ENCODE data around the gene GPR84. TPM values are rescaled to one million over a fixed set of nuclear protein-coding genes. Genes with fewer than 3 reads are reported as not detected.

GPR84 gene
- 2.3 and 2.4 TPM in 2 replicates for total RNA-seq

GRCh38 chr12:54364413-54364812, at the start of gene GPR84:
Gene GPR84, minus strand, starts transcription at chr12:54364486. Its CDS starts 635 bp downstream, at chr12:54363851.
- Mint-ChIP-seq H3K36me3 (ENCODE audit: low read depth) (no peaks in the 10 kb centered on the region), H3K9me3 (no peaks in the 10 kb centered on the region), H3K4me3 (peak within 1 kb of the TSS; percentile 39), H3K27me3 (ENCODE audit: insufficient read depth) (peaks cover 14% of the 10 kb centered on the region), H3K4me1 (ENCODE audit: low read depth) (peaks cover 51% of the 10 kb centered on the region), H3K27ac (peak within 1 kb of the TSS; percentile 30)
- DNase-seq (ENCODE audit: low spot score): peak; percentile 46
- intact Hi-C loops (cut with micrococcal nuclease): loop anchor here (1.0 kb wide), 2 partner anchors 85 to 144 kb away; no protein-coding TSS in a partner anchor

DNA sequence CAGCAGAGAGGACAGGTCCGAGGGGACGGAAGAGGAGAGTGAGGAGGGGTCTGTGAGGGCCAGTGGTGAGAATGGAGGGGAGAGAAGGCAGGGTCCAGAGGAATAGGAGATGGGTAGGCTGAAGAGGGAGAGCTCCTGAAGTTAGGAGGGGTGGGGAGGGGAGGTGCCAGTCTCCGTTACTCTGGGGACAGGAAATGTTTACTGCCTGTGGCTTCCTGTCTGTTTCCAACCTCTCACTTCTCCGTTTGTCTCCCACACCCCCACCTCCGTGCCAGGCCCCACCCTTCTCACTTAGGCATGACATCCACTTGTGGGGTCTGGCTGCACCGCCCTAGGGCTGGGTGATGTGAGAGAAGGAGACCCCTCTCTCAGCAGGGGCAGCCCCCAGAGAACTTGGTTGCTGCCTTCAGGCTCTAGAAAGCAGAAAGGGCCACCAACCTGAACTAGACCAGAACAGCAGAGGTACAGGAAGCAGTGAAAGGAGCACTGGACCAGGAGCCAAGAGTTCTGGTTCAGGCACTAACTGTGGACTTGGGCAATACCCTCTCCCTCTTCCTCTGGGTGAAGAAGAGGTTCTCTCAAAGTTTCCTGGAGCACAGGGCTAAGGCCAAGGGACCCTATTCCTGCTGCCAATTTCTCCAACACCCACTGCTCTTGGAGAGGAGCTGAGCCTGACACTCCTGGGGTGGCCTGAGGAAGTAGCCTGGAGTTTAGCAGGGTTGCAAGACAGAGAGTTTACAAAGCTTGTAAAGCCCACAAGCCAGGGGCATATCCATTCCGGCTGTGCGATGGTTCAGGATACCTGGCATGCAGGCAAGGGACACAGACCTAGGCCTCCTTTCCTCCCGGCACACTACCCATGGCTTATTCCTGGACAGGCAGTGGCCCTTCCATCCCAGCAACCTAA, 49.3 kb upstream of the GPR84 start:
- no peaks in the 10 kb centered on the region for H3K9me3 Mint-ChIP-seq
- H3K27me3 Mint-ChIP-seq (ENCODE audit: insufficient read depth): no peaks in the 10 kb centered on the region
- DNase-seq (ENCODE audit: low spot score): peak; percentile 75
- intact Hi-C loops (cut with micrococcal nuclease): loop anchor here (1.0 to 10.0 kb wide), 4 partner anchors 8 to 571 kb away; partner anchors contain the start of gene TESPA1
- H3K4me1 Mint-ChIP-seq (ENCODE audit: low read depth): peaks cover 65% of the 10 kb centered on the region
- peak overlapping the region; percentile 87 for H3K27ac Mint-ChIP-seq
- H3K4me3 Mint-ChIP-seq: peak overlapping the region; percentile 79
- peaks cover 8% of the 10 kb centered on the region for H3K36me3 Mint-ChIP-seq (ENCODE audit: low read depth)

GRCh38 chr12:54412786-54413185, 48.5 kb upstream of the GPR84 start:
- Mint-ChIP-seq H3K9me3 (no peaks in the 10 kb centered on the region), H3K4me1 (ENCODE audit: low read depth) (peaks cover 62% of the 10 kb centered on the region), H3K27ac (peak overlapping the region; percentile 87), H3K4me3 (peak overlapping the region; percentile 79), H3K27me3 (ENCODE audit: insufficient read depth) (no peaks in the 10 kb centered on the region), H3K36me3 (ENCODE audit: low read depth) (peaks cover 14% of the 10 kb centered on the region)
- DNase-seq (ENCODE audit: low spot score): no peak
- intact Hi-C loops (cut with micrococcal nuclease): loop anchor here (1.0 to 10.0 kb wide), 4 partner anchors 9 to 572 kb away; partner anchors contain the start of gene TESPA1

DNA sequence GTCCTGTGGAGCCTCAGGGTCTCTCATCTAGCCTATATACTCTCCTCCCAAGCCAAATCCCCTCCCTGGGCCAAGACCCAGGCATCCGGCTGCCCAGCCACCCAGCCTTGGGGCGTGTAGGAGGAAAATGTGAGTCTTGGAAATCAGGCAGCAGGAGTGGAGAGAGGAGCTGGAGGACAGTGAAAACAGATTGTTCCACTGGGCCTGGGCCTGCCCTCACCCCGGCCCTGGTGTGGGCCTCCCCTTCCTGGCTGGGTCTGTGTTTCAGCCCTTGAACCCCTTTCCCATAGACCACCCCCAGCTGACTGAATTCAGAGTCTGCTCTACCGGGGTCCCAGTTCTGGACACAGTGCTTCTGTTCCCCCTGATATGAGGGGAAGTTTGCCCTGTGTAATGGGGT, 48.1 kb upstream of the GPR84 start:
- peaks cover 58% of the 10 kb centered on the region for H3K4me1 Mint-ChIP-seq (ENCODE audit: low read depth)
- no peak for DNase-seq (ENCODE audit: low spot score)
- H3K27me3 Mint-ChIP-seq (ENCODE audit: insufficient read depth): no peaks in the 10 kb centered on the region
- peak overlapping the region; percentile 79 for H3K4me3 Mint-ChIP-seq
- intact Hi-C loops (cut with micrococcal nuclease): loop anchor here (2.0 to 10.0 kb wide), 2 partner anchors 54 to 572 kb away; partner anchors contain the start of gene TESPA1
- H3K9me3 Mint-ChIP-seq: no peaks in the 10 kb centered on the region
- peak overlapping the region; percentile 87 for H3K27ac Mint-ChIP-seq
- peaks cover 17% of the 10 kb centered on the region for H3K36me3 Mint-ChIP-seq (ENCODE audit: low read depth)

DNA sequence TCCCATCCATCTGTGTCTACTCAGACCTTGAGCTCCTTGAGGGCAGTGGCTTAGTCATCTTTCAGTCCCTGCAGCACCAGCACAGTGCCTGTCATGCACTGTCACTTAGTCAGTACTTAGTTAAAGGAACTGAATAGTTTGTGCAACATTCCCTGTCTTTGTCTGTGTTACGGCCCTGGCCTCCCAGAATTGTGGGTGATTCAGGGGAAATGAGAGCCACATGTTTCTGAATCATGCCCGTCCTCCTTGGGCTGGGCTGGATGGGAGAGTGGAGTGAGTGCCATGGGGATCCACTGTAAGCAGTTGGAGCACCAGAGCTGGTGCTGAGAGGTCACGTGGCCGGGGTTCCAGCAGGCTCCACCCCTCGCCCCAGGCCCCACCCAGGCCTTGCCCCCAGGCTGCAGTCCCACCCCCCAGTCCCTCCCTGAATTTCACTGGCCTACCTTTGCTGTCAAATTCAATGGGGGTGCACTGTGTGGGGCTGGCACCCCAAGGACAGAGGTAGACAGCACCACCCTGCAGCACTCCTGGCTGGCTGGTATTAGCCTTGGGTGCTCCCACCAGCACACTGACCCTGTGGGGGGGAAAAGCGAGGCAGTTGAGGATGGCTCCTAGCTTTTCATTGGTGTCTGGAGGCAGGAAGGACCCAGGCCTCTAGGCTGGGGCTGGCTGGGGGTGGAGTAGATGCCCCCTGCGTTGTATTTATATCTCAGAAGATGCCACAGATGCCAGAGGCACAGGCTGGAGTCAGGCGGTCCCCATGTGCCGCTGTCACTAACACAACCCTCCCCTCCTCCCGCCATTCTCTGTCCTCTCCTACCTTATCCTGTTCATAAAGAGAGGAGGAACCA, 47.3 kb upstream of the GPR84 start:
- intact Hi-C loops (cut with micrococcal nuclease): loop anchor here (2.0 to 10.0 kb wide), 2 partner anchors 53 to 573 kb away; partner anchors contain the start of gene TESPA1
- peak; percentile 44 for DNase-seq (ENCODE audit: low spot score)
- Mint-ChIP-seq H3K4me1 (ENCODE audit: low read depth) (peaks cover 51% of the 10 kb centered on the region), H3K27ac (peak overlapping the region; percentile 87), H3K27me3 (ENCODE audit: insufficient read depth) (no peaks in the 10 kb centered on the region), H3K9me3 (no peaks in the 10 kb centered on the region), H3K4me3 (peak overlapping the region; percentile 50), H3K36me3 (ENCODE audit: low read depth) (peaks cover 24% of the 10 kb centered on the region)

DNA sequence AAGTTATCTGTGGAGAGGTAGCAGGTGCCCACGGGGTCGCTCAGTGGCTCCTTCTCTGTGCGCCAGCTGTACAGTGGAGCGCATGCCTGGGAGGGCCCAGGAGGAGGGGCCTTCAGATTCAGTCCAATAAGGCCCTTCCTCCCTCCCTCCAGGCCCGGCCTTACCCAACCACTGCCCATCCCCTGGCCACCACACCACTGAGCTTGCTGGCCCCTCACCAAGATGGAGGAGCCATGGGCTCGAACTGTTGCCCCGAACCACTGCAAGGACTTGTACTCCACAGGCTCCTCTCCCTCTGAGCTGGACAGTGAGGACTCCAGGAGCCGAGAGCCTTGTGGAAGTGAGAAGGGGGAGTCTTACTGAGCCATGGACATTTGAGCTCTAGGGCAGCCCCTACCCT, 45.0 kb upstream of the GPR84 start:
- H3K4me1 Mint-ChIP-seq (ENCODE audit: low read depth): peaks cover 40% of the 10 kb centered on the region
- H3K27ac Mint-ChIP-seq: no peak overlapping the region
- H3K9me3 Mint-ChIP-seq: no peaks in the 10 kb centered on the region
- intact Hi-C loops (cut with micrococcal nuclease): no loop called here
- H3K36me3 Mint-ChIP-seq (ENCODE audit: low read depth): peaks cover 40% of the 10 kb centered on the region
- no peaks in the 10 kb centered on the region for H3K27me3 Mint-ChIP-seq (ENCODE audit: insufficient read depth)
- H3K4me3 Mint-ChIP-seq: no peak overlapping the region
- DNase-seq (ENCODE audit: low spot score): no peak

DNA sequence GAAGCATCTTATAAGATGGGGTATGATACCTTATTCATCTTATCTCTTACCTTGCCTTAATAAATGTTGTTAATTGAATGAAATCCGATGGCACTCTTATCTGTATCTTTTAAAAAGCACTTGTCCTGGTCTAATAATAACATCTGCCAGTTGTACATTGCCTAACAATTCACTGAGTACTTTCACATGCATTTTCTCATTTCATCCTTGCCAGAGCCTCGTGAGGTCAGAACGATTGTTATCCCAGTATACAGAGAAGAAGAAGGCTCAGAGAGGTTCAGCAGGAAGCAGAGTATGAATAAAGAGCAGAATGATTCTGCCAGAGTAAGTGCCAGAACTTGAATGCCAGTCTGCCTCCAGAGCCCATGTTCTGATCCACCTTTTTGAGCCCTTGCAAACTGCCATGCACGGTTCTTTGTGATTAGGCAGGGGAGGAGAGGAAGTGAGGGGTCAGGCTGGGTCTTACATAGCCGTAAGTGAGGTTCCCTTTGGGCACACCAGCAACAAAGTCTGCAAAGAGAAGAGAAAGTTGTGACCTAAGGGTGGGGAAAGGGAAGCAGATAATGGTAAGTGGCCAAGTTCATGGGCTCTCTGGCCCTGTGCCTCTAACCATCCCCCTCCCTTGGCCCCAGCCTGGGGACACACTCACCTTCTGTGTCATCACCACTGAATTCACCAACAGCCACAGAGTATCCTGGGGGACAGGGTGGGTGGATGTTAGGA, 43.1 kb upstream of the GPR84 start:
- Mint-ChIP-seq H3K27me3 (ENCODE audit: insufficient read depth) (no peaks in the 10 kb centered on the region), H3K4me3 (no peak overlapping the region), H3K36me3 (ENCODE audit: low read depth) (peaks cover 53% of the 10 kb centered on the region), H3K27ac (no peak overlapping the region), H3K9me3 (no peaks in the 10 kb centered on the region), H3K4me1 (ENCODE audit: low read depth) (peaks cover 23% of the 10 kb centered on the region)
- intact Hi-C loops (cut with micrococcal nuclease): no loop called here
- no peak for DNase-seq (ENCODE audit: low spot score)

GRCh38 chr12:54405573-54405972, 41.3 kb upstream of the GPR84 start:
- no peaks in the 10 kb centered on the region for H3K27me3 Mint-ChIP-seq (ENCODE audit: insufficient read depth)
- no peak overlapping the region for H3K27ac Mint-ChIP-seq
- peaks cover 9% of the 10 kb centered on the region for H3K4me1 Mint-ChIP-seq (ENCODE audit: low read depth)
- H3K36me3 Mint-ChIP-seq (ENCODE audit: low read depth): peaks cover 59% of the 10 kb centered on the region
- H3K4me3 Mint-ChIP-seq: no peak overlapping the region
- H3K9me3 Mint-ChIP-seq: no peaks in the 10 kb centered on the region
- intact Hi-C loops (cut with micrococcal nuclease): no loop called here
- DNase-seq (ENCODE audit: low spot score): no peak

- no peak for DNase-seq (ENCODE audit: low spot score)
- Mint-ChIP-seq H3K27me3 (ENCODE audit: insufficient read depth) (no peaks in the 10 kb centered on the region), H3K4me3 (no peak overlapping the region), H3K27ac (no peak overlapping the region), H3K9me3 (no peaks in the 10 kb centered on the region), H3K4me1 (ENCODE audit: low read depth) (peaks cover 9% of the 10 kb centered on the region), H3K36me3 (ENCODE audit: low read depth) (peaks cover 63% of the 10 kb centered on the region)
- intact Hi-C loops (cut with micrococcal nuclease): no loop called here
Observed at GRCh38 chr12:54405106-54405505, 40.8 kb upstream of the GPR84 start.

- Mint-ChIP-seq H3K27me3 (ENCODE audit: insufficient read depth) (no peaks in the 10 kb centered on the region), H3K4me1 (ENCODE audit: low read depth) (peaks cover 10% of the 10 kb centered on the region), H3K9me3 (no peaks in the 10 kb centered on the region), H3K27ac (no peak overlapping the region), H3K4me3 (no peak overlapping the region), H3K36me3 (ENCODE audit: low read depth) (peaks cover 68% of the 10 kb centered on the region)
- peak; percentile 37 for DNase-seq (ENCODE audit: low spot score)
- intact Hi-C loops (cut with micrococcal nuclease): loop anchor here (1.0 kb wide), 2 partner anchors 15 to 35 kb away; partner anchors contain the start of gene ITGA5
Observed at GRCh38 chr12:54404061-54405004, 40.0 kb upstream of the GPR84 start.

- Mint-ChIP-seq H3K9me3 (no peaks in the 10 kb centered on the region), H3K27ac (no peak overlapping the region), H3K4me1 (ENCODE audit: low read depth) (peaks cover 14% of the 10 kb centered on the region), H3K36me3 (ENCODE audit: low read depth) (peaks cover 67% of the 10 kb centered on the region), H3K4me3 (no peak overlapping the region), H3K27me3 (ENCODE audit: insufficient read depth) (no peaks in the 10 kb centered on the region)
- intact Hi-C loops (cut with micrococcal nuclease): no loop called here
- no peak for DNase-seq (ENCODE audit: low spot score)
Observed at GRCh38 chr12:54401119-54401518, 36.8 kb upstream of the GPR84 start.
